ENCODE results near the gene FSIP1.

DNA sequence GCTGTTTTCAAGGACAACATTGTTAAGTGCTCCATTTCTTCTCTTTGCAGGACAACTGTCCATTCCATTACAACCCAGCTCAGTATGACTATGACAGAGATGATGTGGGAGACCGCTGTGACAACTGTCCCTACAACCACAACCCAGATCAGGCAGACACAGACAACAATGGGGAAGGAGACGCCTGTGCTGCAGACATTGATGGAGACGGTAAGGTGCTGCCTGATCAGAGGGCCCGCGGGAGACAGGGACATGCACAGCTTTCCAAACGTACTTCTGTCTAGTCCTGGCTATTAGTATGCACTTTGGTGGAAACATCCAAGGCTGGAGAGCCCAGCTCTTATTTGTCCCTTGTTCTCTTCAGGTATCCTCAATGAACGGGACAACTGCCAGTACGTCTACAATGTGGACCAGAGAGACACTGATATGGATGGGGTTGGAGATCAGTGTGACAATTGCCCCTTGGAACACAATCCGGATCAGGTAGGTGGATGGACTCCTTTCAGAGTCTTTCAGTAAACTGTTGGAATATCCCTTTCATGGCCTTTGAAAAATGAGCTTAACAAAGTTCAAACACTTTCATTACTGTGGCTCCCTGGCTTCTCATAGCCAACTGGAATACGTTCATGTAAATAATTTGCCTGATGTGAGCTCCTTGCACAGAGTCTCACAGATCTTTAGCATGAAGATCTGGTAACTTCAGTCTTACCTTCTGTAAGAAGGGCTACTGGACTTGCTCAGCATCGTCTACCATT lies 191.3 kb downstream of the FSIP1 start:
- TF ChIP-seq GATA2 (IDR thresholded peaks at IDR 0.05; ENCODE audit: low read depth, low read length): no peak
- no peak for TF ChIP-seq GATA3 (IDR thresholded peaks at IDR 0.05; ENCODE audit: low read depth, low read length)
